ENCODE measurements around the gene EVA1C.

The EVA1C gene

GRCh38 chr21:32410916-32411315 lies 1.6 kb upstream of the EVA1C start:
- H3K4me1 ChIP-seq (ENCODE audit: insufficient read depth, insufficient read length) = peaks cover 19% of the 10 kb centered on the region
- H3K9ac ChIP-seq (ENCODE audit: insufficient read length, low read depth) = no peak overlapping the region
- H3K36me3 ChIP-seq (ENCODE audit: insufficient read depth, insufficient read length, low read length) = no peaks in the 10 kb centered on the region
- H3K4me3 ChIP-seq (ENCODE audit: insufficient read length, low read depth) = no peak overlapping the region
- no peaks in the 10 kb centered on the region for H3K9me3 ChIP-seq (ENCODE audit: insufficient read depth, low read length)
- H3K27me3 ChIP-seq (ENCODE audit: insufficient read depth, insufficient read length) = peaks cover 70% of the 10 kb centered on the region
- TF ChIP-seq ZNF274 (IDR thresholded peaks at IDR 0.05; ENCODE audit: low read depth, low read length) (no peak), SUZ12 (IDR thresholded peaks at IDR 0.05; ENCODE audit: extremely low read depth, insufficient read depth, insufficient read length) (no peak), YY1 (IDR thresholded peaks at IDR 0.05; ENCODE audit: insufficient read depth, insufficient read length) (no peak)
- DNase-seq (ENCODE audit: low read depth, low spot score) = no peak

GRCh38 chr21:32411350-32412161 lies 950 bp upstream of the EVA1C start:
- Histone ChIP-seq H3K4me1 (ENCODE audit: insufficient read depth, insufficient read length) (peaks cover 16% of the 10 kb centered on the region), H3K4me3 (ENCODE audit: insufficient read length, low read depth) (peak overlapping the region; percentile 65), H3K9me3 (ENCODE audit: insufficient read depth, low read length) (no peaks in the 10 kb centered on the region), H3K27me3 (ENCODE audit: insufficient read depth, insufficient read length) (peaks cover 67% of the 10 kb centered on the region), H3K9ac (ENCODE audit: insufficient read length, low read depth) (peak overlapping the region; percentile 87), H3K36me3 (ENCODE audit: insufficient read depth, insufficient read length, low read length) (no peaks in the 10 kb centered on the region)
- peak; percentile 37 for TF ChIP-seq SUZ12 (IDR thresholded peaks at IDR 0.05; ENCODE audit: extremely low read depth, insufficient read depth, insufficient read length)
- no peak for TF ChIP-seq ZNF274 (IDR thresholded peaks at IDR 0.05; ENCODE audit: low read depth, low read length)
- TF ChIP-seq YY1 (IDR thresholded peaks at IDR 0.05; ENCODE audit: insufficient read depth, insufficient read length) = no peak
- DNase-seq (ENCODE audit: low read depth, low spot score) = no peak

GRCh38 chr21:32413015-32413504 lies 554 bp downstream of the EVA1C start:
- no peak for TF ChIP-seq ZNF274 (IDR thresholded peaks at IDR 0.05; ENCODE audit: low read depth, low read length)
- no peak for TF ChIP-seq SUZ12 (IDR thresholded peaks at IDR 0.05; ENCODE audit: extremely low read depth, insufficient read depth, insufficient read length)
- TF ChIP-seq YY1 (IDR thresholded peaks at IDR 0.05; ENCODE audit: insufficient read depth, insufficient read length) = no peak
- no peak for DNase-seq (ENCODE audit: low read depth, low spot score)
- H3K9me3 ChIP-seq (ENCODE audit: insufficient read depth, low read length) = no peaks in the 10 kb centered on the region
- peaks cover 16% of the 10 kb centered on the region for H3K4me1 ChIP-seq (ENCODE audit: insufficient read depth, insufficient read length)
- peak overlapping the region; percentile 65 for H3K4me3 ChIP-seq (ENCODE audit: insufficient read length, low read depth)
- peaks cover 67% of the 10 kb centered on the region for H3K27me3 ChIP-seq (ENCODE audit: insufficient read depth, insufficient read length)
- peak overlapping the region; percentile 87 for H3K9ac ChIP-seq (ENCODE audit: insufficient read length, low read depth)
- no peaks in the 10 kb centered on the region for H3K36me3 ChIP-seq (ENCODE audit: insufficient read depth, insufficient read length, low read length)

DNA sequence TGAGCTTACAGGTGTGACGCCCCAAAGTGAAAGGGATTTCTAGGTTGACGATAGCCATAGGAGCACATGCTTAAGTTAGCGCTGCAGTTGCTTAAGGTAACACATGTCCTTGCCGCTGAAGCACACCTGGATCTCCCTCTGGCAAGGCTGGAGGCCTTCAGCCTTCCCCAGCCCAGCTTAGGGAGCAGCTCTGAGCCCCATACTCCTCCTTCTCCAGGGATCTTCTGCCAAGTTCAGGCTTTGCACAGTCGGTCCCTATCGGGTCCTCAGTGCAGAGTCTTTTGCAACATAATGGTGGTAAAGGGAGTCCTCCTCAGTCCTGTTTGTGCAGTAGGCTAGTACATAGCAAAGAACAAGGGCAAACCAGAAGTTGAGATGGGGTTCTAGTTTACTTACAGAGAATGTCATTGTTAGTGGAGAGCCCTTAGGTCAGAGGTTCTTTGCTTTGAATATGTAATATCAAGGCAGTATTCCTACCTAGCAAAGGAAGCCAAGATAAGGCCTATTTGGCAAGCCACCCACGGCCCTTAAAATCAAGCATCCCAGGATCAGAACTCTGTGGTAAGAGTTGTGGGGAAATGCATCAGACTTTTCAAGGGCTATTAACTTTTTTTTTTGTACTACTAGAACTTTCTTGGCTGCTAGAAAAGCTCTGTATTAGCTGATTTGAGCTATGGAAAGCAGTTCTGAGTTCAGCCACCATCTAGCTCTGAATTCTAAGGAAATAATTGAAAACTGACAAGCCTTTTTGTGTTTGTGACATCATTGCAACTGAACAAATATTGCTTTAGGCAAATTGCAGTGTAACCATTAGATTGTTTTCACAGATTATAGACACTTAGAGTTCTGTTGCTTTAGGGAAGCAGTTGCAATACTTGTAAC lies 1.4 kb downstream of the EVA1C start:
- H3K36me3 ChIP-seq (ENCODE audit: insufficient read depth, insufficient read length, low read length) = no peaks in the 10 kb centered on the region
- H3K4me3 ChIP-seq (ENCODE audit: insufficient read length, low read depth) = no peak overlapping the region
- H3K9ac ChIP-seq (ENCODE audit: insufficient read length, low read depth) = no peak overlapping the region
- no peaks in the 10 kb centered on the region for H3K9me3 ChIP-seq (ENCODE audit: insufficient read depth, low read length)
- peaks cover 60% of the 10 kb centered on the region for H3K27me3 ChIP-seq (ENCODE audit: insufficient read depth, insufficient read length)
- DNase-seq (ENCODE audit: low read depth, low spot score) = no peak
- TF ChIP-seq SUZ12 (IDR thresholded peaks at IDR 0.05; ENCODE audit: extremely low read depth, insufficient read depth, insufficient read length) (no peak), YY1 (IDR thresholded peaks at IDR 0.05; ENCODE audit: insufficient read depth, insufficient read length) (no peak), ZNF274 (IDR thresholded peaks at IDR 0.05; ENCODE audit: low read depth, low read length) (no peak)
- peaks cover 18% of the 10 kb centered on the region for H3K4me1 ChIP-seq (ENCODE audit: insufficient read depth, insufficient read length)

- Histone ChIP-seq H3K36me3 (ENCODE audit: insufficient read depth, insufficient read length, low read length) (no peaks in the 10 kb centered on the region), H3K4me3 (ENCODE audit: insufficient read length, low read depth) (no peak overlapping the region), H3K9me3 (ENCODE audit: insufficient read depth, low read length) (no peaks in the 10 kb centered on the region), H3K9ac (ENCODE audit: insufficient read length, low read depth) (peak overlapping the region; percentile 15), H3K27me3 (ENCODE audit: insufficient read depth, insufficient read length) (peaks cover 51% of the 10 kb centered on the region), H3K4me1 (ENCODE audit: insufficient read depth, insufficient read length) (peaks cover 18% of the 10 kb centered on the region)
- no peak for TF ChIP-seq YY1 (IDR thresholded peaks at IDR 0.05; ENCODE audit: insufficient read depth, insufficient read length)
- TF ChIP-seq ZNF274 (IDR thresholded peaks at IDR 0.05; ENCODE audit: low read depth, low read length) = no peak
- TF ChIP-seq SUZ12 (IDR thresholded peaks at IDR 0.05; ENCODE audit: extremely low read depth, insufficient read depth, insufficient read length) = no peak
- no peak for DNase-seq (ENCODE audit: low read depth, low spot score)
Observed at GRCh38 chr21:32414579-32415358, 2.3 kb downstream of the EVA1C start.

- Histone ChIP-seq H3K27me3 (ENCODE audit: insufficient read depth, insufficient read length) (peaks cover 42% of the 10 kb centered on the region), H3K36me3 (ENCODE audit: insufficient read depth, insufficient read length, low read length) (no peaks in the 10 kb centered on the region), H3K4me3 (ENCODE audit: insufficient read length, low read depth) (no peak overlapping the region), H3K9me3 (ENCODE audit: insufficient read depth, low read length) (no peaks in the 10 kb centered on the region), H3K9ac (ENCODE audit: insufficient read length, low read depth) (peak overlapping the region; percentile 15), H3K4me1 (ENCODE audit: insufficient read depth, insufficient read length) (peaks cover 18% of the 10 kb centered on the region)
- TF ChIP-seq SUZ12 (IDR thresholded peaks at IDR 0.05; ENCODE audit: extremely low read depth, insufficient read depth, insufficient read length) = no peak
- TF ChIP-seq ZNF274 (IDR thresholded peaks at IDR 0.05; ENCODE audit: low read depth, low read length) = no peak
- no peak for TF ChIP-seq YY1 (IDR thresholded peaks at IDR 0.05; ENCODE audit: insufficient read depth, insufficient read length)
- no peak for DNase-seq (ENCODE audit: low read depth, low spot score)
Observed at GRCh38 chr21:32415451-32416398, 3.2 kb downstream of the EVA1C start.
